MM.1S (cell line): ENCODE measurements around the gene RPS19BP1.

Experiments
- DNase-seq: peaks from one replicate; pipeline ENCODE4 v3.0.0-alpha.2; 2015
- H2AFZ ChIP-seq: fragments of 300-600 bp; sonication (generic); 2 replicates; pipeline ENCODE4 v1.6.0; 2016; ENCODE audit warnings: antibody characterized with exemption, low read length
- H3F3A ChIP-seq: fragments of 300-600 bp; sonication (generic); 2 replicates; pipeline ENCODE4 v1.6.1; 2016; ENCODE audit warnings: mild to moderate bottlenecking, antibody characterized with exemption, low read length, moderate library complexity, mixed read lengths; ENCODE audit not compliant: insufficient read depth
- H3K27ac ChIP-seq: fragments of 300-600 bp; sonication (generic); 2 replicates; pipeline ENCODE4 v1.5.1; 2016; ENCODE audit warnings: mild to moderate bottlenecking, low read length
- H3K27me3 ChIP-seq: fragments of 300-600 bp; sonication (generic); replicated peaks from 2 replicates; pipeline ENCODE4 v1.6.0; 2016; ENCODE audit warnings: low read length; ENCODE audit not compliant: insufficient read depth
- H3K36me3 ChIP-seq: fragments of 300-600 bp; sonication (generic); replicated peaks from 2 replicates; pipeline ENCODE4 v1.6.1; 2016; ENCODE audit warnings: mild to moderate bottlenecking, low read length, mixed read lengths; ENCODE audit not compliant: insufficient read depth
- H3K4me1 ChIP-seq: fragments of 300-600 bp; sonication (generic); 2 replicates; pipeline ENCODE4 v1.6.1; 2016; ENCODE audit warnings: low read length, mixed read lengths
- H3K4me2 ChIP-seq: fragments of 300-600 bp; sonication (generic); 2 replicates; pipeline ENCODE4 v1.6.0; 2016; ENCODE audit warnings: low read depth, low read length
- H3K4me3 ChIP-seq: fragments of 300-600 bp; sonication (generic); 2 replicates; pipeline ENCODE4 v1.5.1; 2016; ENCODE audit warnings: low read length, mixed read lengths
- H3K79me2 ChIP-seq: fragments of 300-600 bp; sonication (generic); 2 replicates; pipeline ENCODE4 v1.6.1; 2016; ENCODE audit warnings: mixed run types, low read length, mixed read lengths
- H3K9ac ChIP-seq: fragments of 300-600 bp; sonication (generic); 2 replicates; pipeline ENCODE4 v1.6.1; 2016; ENCODE audit warnings: low read length, mixed read lengths
- H3K9me2 ChIP-seq: fragments of 300-600 bp; sonication (generic); replicated peaks from 2 replicates; pipeline ENCODE4 v1.6.1; 2016; ENCODE audit warnings: mild to moderate bottlenecking, low read length, mixed read lengths; ENCODE audit not compliant: insufficient read depth
- H3K9me3 ChIP-seq: fragments of 300-600 bp; sonication (generic); replicated peaks from 2 replicates; pipeline ENCODE4 v1.6.1; 2016; ENCODE audit warnings: mild to moderate bottlenecking, low read length, mixed read lengths; ENCODE audit not compliant: insufficient read depth
- H4K20me1 ChIP-seq: fragments of 300-600 bp; sonication (generic); 2 replicates; pipeline ENCODE4 v1.6.1; 2016; ENCODE audit warnings: mild to moderate bottlenecking, low read length, moderate library complexity, mixed read lengths; ENCODE audit not compliant: insufficient read depth
- EZH2 ChIP-seq: fragments of 300-600 bp; sonication (generic); optimal IDR thresholded peaks from 2 replicates; pipeline ENCODE3; 2017; ENCODE audit warnings: low read depth, mild to moderate bottlenecking, antibody characterized with exemption, low read length, mixed read lengths
- EZH2phosphoT487 ChIP-seq: fragments of 300-600 bp; sonication (generic); IDR thresholded peaks from 2 replicates; pipeline ENCODE4 v1.6.1; 2018; ENCODE audit warnings: antibody characterized with exemption, low read length
- TF ChIP-seq, protein P1 (sequence below): fragments of 300-600 bp; sonication (generic); IDR thresholded peaks from 2 replicates; pipeline ENCODE4 v1.5.1; 2016; ENCODE audit warnings: antibody characterized with exemption, low read length, mixed read lengths

Gene RPS19BP1

DNA sequence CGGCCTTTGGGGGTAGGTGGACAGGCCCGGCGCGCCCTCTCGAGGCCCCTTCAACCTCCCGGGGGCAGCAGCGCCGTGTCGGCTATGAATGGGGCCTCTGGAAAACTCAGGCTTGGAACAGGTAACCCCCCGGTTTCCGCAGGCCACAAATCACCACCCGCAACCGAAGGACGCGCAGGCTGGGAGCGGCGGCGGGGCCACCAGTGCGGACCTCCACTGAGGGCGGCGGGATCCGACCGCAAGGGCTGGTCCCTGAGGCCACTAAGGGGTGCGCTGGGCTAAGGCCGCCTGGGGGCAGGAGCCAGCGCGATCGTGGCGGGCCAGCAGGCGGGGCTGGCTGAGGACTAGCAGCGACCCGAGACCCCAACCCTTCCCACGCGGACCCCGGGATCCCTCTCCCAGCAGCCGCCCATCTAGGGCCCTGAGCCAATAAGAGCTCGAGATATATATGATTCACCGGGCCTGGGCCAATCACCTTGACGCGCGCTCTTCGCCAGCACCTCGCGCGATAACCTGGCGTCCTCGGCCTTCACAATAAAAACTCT lies 12.8 kb downstream of the RPS19BP1 start:
- H3K9me3 ChIP-seq = no peaks in the 10 kb centered on the region
- peaks cover 15% of the 10 kb centered on the region for H3K36me3 ChIP-seq
- H4K20me1 ChIP-seq = peaks cover 28% of the 10 kb centered on the region
- peak; percentile 99 for DNase-seq
- peak overlapping the region; percentile 85 for H3K27ac ChIP-seq
- peak overlapping the region; percentile 100 for H3K9ac ChIP-seq
- TF ChIP-seq EZH2phosphoT487 = no peak
- TF ChIP-seq EZH2 = no peak
- TF ChIP-seq, protein P1, sequence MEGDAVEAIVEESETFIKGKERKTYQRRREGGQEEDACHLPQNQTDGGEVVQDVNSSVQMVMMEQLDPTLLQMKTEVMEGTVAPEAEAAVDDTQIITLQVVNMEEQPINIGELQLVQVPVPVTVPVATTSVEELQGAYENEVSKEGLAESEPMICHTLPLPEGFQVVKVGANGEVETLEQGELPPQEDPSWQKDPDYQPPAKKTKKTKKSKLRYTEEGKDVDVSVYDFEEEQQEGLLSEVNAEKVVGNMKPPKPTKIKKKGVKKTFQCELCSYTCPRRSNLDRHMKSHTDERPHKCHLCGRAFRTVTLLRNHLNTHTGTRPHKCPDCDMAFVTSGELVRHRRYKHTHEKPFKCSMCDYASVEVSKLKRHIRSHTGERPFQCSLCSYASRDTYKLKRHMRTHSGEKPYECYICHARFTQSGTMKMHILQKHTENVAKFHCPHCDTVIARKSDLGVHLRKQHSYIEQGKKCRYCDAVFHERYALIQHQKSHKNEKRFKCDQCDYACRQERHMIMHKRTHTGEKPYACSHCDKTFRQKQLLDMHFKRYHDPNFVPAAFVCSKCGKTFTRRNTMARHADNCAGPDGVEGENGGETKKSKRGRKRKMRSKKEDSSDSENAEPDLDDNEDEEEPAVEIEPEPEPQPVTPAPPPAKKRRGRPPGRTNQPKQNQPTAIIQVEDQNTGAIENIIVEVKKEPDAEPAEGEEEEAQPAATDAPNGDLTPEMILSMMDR = peak; percentile 51
- H3K4me1 ChIP-seq = peaks cover 42% of the 10 kb centered on the region
- H2AFZ ChIP-seq = peak overlapping the region; percentile 34
- H3K27me3 ChIP-seq = no peaks in the 10 kb centered on the region
- peaks cover 76% of the 10 kb centered on the region for H3F3A ChIP-seq
- peak overlapping the region; percentile 100 for H3K4me3 ChIP-seq
- H3K4me2 ChIP-seq = peak overlapping the region; percentile 70
- no peaks in the 10 kb centered on the region for H3K9me2 ChIP-seq
- peaks cover 80% of the 10 kb centered on the region for H3K79me2 ChIP-seq

DNA sequence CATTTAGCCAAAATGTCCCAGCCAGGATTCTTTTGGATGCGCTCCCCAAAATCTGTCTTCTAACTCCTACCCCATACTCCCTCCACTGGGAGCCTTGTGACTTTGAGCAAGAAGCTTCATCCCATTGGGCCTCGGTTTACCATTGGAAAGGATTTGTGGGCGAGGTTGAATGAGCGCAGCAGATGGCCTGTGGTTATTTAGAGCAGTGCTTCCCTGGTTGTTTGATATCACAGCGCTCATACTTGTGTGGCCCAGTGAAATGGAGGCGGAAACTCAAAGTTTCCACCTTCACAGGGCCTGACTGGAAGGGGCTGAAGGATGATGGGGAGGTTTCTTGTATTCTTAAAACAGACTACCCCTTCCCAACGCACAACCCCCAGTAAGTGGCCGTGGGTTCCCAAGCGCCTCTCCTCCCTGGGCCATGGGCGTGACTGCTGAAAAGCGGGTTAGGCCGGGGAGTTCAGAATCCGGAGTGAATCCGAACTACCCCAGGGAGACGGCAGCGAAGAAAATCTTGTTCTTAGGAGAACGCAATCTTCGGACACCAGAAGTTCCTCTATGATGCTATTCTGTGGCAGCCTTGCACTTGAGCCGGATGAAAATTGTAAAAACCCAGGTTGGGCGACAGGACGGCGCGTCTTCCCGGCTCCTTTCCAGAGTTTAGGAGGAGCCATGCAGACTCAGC lies 13.4 kb downstream of the RPS19BP1 start:
- H3F3A ChIP-seq = peaks cover 76% of the 10 kb centered on the region
- H3K4me2 ChIP-seq = peak overlapping the region; percentile 70
- no peaks in the 10 kb centered on the region for H3K27me3 ChIP-seq
- H3K9me3 ChIP-seq = no peaks in the 10 kb centered on the region
- H4K20me1 ChIP-seq = peaks cover 26% of the 10 kb centered on the region
- no peaks in the 10 kb centered on the region for H3K9me2 ChIP-seq
- H3K9ac ChIP-seq = peak overlapping the region; percentile 100
- H3K79me2 ChIP-seq = peaks cover 82% of the 10 kb centered on the region
- no peak for TF ChIP-seq EZH2
- TF ChIP-seq, protein P1 = no peak
- TF ChIP-seq EZH2phosphoT487 = no peak
- peaks cover 48% of the 10 kb centered on the region for H3K4me1 ChIP-seq
- H3K27ac ChIP-seq = peak overlapping the region; percentile 85
- H3K36me3 ChIP-seq = peaks cover 15% of the 10 kb centered on the region
- peak overlapping the region; percentile 34; the same call in 1 of the 2 replicates for H2AFZ ChIP-seq
- H3K4me3 ChIP-seq = peak overlapping the region; percentile 100
- peak; percentile 39 for DNase-seq

DNA sequence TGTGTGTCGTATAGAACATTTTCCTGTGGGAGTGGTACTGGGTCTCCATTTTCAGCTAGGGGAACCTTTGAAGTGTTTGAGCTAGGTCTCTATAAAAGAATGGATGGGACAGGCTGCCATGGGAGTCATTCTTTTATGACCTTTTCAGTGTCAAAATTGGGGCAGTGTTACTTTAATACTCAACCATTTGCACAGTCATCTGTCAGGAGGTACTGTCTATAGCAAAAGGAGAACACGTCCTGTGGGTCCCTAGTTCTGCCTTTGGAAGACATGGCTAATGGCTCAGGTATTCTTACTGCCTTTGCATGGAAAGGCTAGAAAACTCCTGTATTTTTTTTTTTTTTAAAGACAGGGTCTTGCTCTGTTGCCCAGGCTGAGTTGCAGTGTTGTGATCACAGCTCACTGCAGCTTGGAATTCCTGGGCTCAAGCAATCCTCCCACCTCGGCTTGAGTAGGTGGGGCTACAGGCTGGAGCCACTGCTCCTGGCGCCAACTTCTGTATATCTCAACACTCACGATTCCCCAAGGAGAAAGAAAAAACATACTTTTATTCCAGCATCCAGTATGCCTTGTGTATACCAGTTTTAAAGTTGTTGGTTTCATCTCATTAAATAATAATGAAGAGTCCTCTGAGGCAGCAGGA lies 14.3 kb downstream of the RPS19BP1 start:
- H3K4me3 ChIP-seq = 0 out of 2 replicates have a peak overlapping the region, but pooled peaks have one; percentile 100
- no peaks in the 10 kb centered on the region for H3K9me3 ChIP-seq
- H3K4me2 ChIP-seq = peak overlapping the region; percentile 70; the same call in 1 of the 2 replicates
- H3K27me3 ChIP-seq = no peaks in the 10 kb centered on the region
- H3K36me3 ChIP-seq = peaks cover 22% of the 10 kb centered on the region
- no peaks in the 10 kb centered on the region for H3K9me2 ChIP-seq
- peak overlapping the region; percentile 100; the same call in 1 of the 2 replicates for H3K9ac ChIP-seq
- DNase-seq = no peak
- TF ChIP-seq EZH2 = no peak
- TF ChIP-seq, protein P1 = no peak
- TF ChIP-seq EZH2phosphoT487 = no peak
- peaks cover 57% of the 10 kb centered on the region for H3K4me1 ChIP-seq
- peaks cover 78% of the 10 kb centered on the region for H3F3A ChIP-seq
- H3K27ac ChIP-seq = peak overlapping the region; percentile 85; the same call in 1 of the 2 replicates
- peaks cover 86% of the 10 kb centered on the region for H3K79me2 ChIP-seq
- H4K20me1 ChIP-seq = peaks cover 22% of the 10 kb centered on the region
- H2AFZ ChIP-seq = no peak overlapping the region
